OCI-LY1 (cell line): ENCODE results near the gene HDAC1.

Source experiments
- H2AFZ ChIP-seq: fragments of 200-600 bp; sonication (generic), shearing (Covaris generic); 2 replicates; pipeline ENCODE4 v1.6.0; 2014; ENCODE audit warnings: antibody characterized with exemption, mild to moderate bottlenecking, low read length
- H3F3A ChIP-seq: fragments of 200-600 bp; sonication (generic), shearing (Covaris generic); 2 replicates; pipeline ENCODE4 v1.6.0; 2014; ENCODE audit warnings: mild to moderate bottlenecking, antibody characterized with exemption, low read length, moderate library complexity; ENCODE audit not compliant: insufficient read depth
- H3K27ac ChIP-seq: fragments of 200-600 bp; sonication (generic); 2 replicates; pipeline ENCODE4 v1.5.1; 2014; ENCODE audit warnings: low read length, mixed run types, mild to moderate bottlenecking, low read depth; ENCODE audit not compliant: poor library complexity, severe bottlenecking
- H3K27me3 ChIP-seq: fragments of 200-600 bp; sonication (generic); 2 replicates; pipeline ENCODE4 v1.6.0; 2014; ENCODE audit warnings: antibody characterized with exemption, mild to moderate bottlenecking, low read length, moderate library complexity; ENCODE audit not compliant: insufficient read depth
- H3K36me3 ChIP-seq: fragments of 200-600 bp; sonication (generic); 2 replicates; pipeline ENCODE4 v1.6.1; 2014; ENCODE audit warnings: mild to moderate bottlenecking, antibody characterized with exemption, low read length, moderate library complexity, mixed read lengths; ENCODE audit not compliant: insufficient read depth
- H3K4me1 ChIP-seq: fragments of 200-600 bp; sonication (generic); 2 replicates; pipeline ENCODE4 v1.5.1; 2014; ENCODE audit warnings: mild to moderate bottlenecking, low read length, moderate library complexity; ENCODE audit not compliant: insufficient read depth, severe bottlenecking
- H3K4me2 ChIP-seq: fragments of 200-600 bp; sonication (generic), shearing (Covaris generic); 2 replicates; pipeline ENCODE4 v1.6.1; 2014; ENCODE audit warnings: low read length
- H3K4me3 ChIP-seq: fragments of 200-600 bp; sonication (generic); 2 replicates; pipeline ENCODE4 v1.5.1; 2014; ENCODE audit warnings: low read length, low read depth, mild to moderate bottlenecking, mixed read lengths; ENCODE audit not compliant: poor library complexity, severe bottlenecking
- H3K79me2 ChIP-seq: fragments of 200-600 bp; shearing (Covaris generic); 2 replicates; pipeline ENCODE4 v1.6.1; 2016; ENCODE audit warnings: mixed run types, low read length, mixed read lengths; ENCODE audit not compliant: insufficient read depth
- H3K9ac ChIP-seq: fragments of 200-600 bp; sonication (generic), shearing (Covaris generic); 2 replicates; pipeline ENCODE4 v1.6.1; 2014; ENCODE audit warnings: mild to moderate bottlenecking, low read length, mixed read lengths
- H3K9me2 ChIP-seq: fragments of 200-600 bp; sonication (generic), shearing (Covaris generic); 2 replicates; pipeline ENCODE4 v1.6.1; 2014; ENCODE audit warnings: low read depth, mild to moderate bottlenecking, low read length, mixed read lengths
- H3K9me3 ChIP-seq: fragments of 200-600 bp; shearing (Covaris generic); 2 replicates; pipeline ENCODE4 v1.6.1; 2014; ENCODE audit warnings: low read length, mixed read lengths
- H4K20me1 ChIP-seq: fragments of 200-600 bp; sonication (generic), shearing (Covaris generic); 2 replicates; pipeline ENCODE4 v1.6.0; 2016; ENCODE audit warnings: mild to moderate bottlenecking, low read length; ENCODE audit not compliant: insufficient read depth
- CTCF ChIP-seq: fragments of 200-600 bp; sonication (generic), shearing (Covaris generic); IDR thresholded peaks from 2 replicates; pipeline ENCODE4 v1.5.1; 2017; ENCODE audit warnings: mild to moderate bottlenecking, antibody characterized with exemption, low read length, moderate library complexity, mixed read lengths
- EZH2 ChIP-seq: fragments of 200-600 bp; sonication (generic), shearing (Covaris generic); IDR thresholded peaks from 2 replicates; pipeline ENCODE4 v1.8.0; 2017; ENCODE audit warnings: borderline replicate concordance, mixed run types, mild to moderate bottlenecking, antibody characterized with exemption, low read length, moderate library complexity, mixed read lengths

The HDAC1 gene

DNA sequence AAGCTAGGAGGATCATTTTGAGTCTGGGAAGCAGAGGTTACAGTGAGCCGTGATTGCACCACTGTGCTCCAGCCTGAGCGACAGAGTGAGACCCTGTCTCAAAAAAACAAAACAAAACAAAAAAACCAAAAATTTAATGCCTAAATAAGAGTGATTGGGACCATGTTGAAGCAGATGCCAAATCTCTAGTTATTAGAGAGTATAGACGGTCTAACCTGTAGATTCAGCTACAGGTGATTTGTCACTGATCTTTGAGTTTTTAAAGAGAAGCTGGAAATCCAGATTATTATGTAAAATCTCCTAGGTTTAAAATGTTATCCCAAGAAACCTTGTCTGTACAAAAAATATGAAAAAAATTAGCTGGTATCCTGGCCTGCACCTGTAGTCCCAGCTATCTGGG lies 11.5 kb downstream of the HDAC1 start:
- H3K4me3 ChIP-seq = no peak overlapping the region
- no peak overlapping the region for H2AFZ ChIP-seq
- no peak overlapping the region for H3K9ac ChIP-seq
- H3K27ac ChIP-seq = no peak overlapping the region
- no peaks in the 10 kb centered on the region; the same call in 1 of the 2 replicates for H3K9me3 ChIP-seq
- H3K4me2 ChIP-seq = no peak overlapping the region
- H3K9me2 ChIP-seq = no peaks in the 10 kb centered on the region
- H3K36me3 ChIP-seq = peaks cover 89% of the 10 kb centered on the region
- no peak for TF ChIP-seq CTCF
- no peak for TF ChIP-seq EZH2
- no peaks in the 10 kb centered on the region for H4K20me1 ChIP-seq
- H3K27me3 ChIP-seq = no peaks in the 10 kb centered on the region
- H3F3A ChIP-seq = peaks cover 3% of the 10 kb centered on the region; the same call in 1 of the 2 replicates
- H3K4me1 ChIP-seq = peaks cover 27% of the 10 kb centered on the region
- peaks cover 93% of the 10 kb centered on the region for H3K79me2 ChIP-seq

DNA sequence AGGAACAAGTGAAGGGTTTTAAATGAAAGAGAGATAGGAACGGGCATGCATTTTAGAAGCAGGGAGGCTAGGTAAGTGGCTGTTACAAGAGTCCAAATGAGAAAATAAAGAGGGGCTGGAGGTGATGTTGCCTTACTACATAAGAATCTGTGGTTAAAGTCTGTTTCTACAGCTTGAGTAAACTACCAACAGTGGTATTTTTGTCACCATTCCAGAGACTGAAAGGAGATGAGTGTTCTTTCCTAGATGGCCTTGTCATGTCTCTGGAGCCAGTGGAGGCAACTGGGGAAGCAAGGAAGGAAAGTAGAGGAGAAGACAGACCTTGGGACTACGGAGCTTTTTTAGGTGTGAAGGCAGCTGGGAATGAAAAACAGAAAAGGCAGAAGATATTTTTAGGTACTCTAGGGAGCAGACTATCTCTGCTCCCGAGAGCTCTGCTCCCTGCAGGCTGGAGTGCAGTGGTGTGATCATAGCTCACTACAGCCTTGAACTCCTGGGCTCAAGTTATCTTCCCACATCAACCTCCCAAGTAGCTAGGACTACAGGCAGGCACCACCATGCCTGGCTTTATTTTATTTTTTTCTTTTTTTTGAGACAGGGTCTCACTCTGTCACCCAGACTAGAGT lies 12.2 kb downstream of the HDAC1 start:
- Histone ChIP-seq H3K36me3 (peaks cover 86% of the 10 kb centered on the region), H3K9me2 (no peaks in the 10 kb centered on the region), H3K27ac (no peak overlapping the region), H3K4me2 (no peak overlapping the region), H3K9me3 (no peaks in the 10 kb centered on the region; the same call in 1 of the 2 replicates), H3K27me3 (no peaks in the 10 kb centered on the region), H3K4me3 (no peak overlapping the region), H3K79me2 (peaks cover 91% of the 10 kb centered on the region), H4K20me1 (no peaks in the 10 kb centered on the region), H2AFZ (no peak overlapping the region), H3K4me1 (peaks cover 32% of the 10 kb centered on the region), H3K9ac (no peak overlapping the region), H3F3A (peaks cover 3% of the 10 kb centered on the region; the same call in 1 of the 2 replicates)
- TF ChIP-seq CTCF (no peak), EZH2 (no peak)

GRCh38 chr1:32305310-32305709 lies 13.4 kb downstream of the HDAC1 start:
- Histone ChIP-seq H3K4me3 (no peak overlapping the region), H3K9me2 (no peaks in the 10 kb centered on the region), H3K9me3 (no peaks in the 10 kb centered on the region; the same call in 1 of the 2 replicates), H3K4me2 (no peak overlapping the region), H3F3A (peaks cover 3% of the 10 kb centered on the region; the same call in 1 of the 2 replicates), H2AFZ (no peak overlapping the region), H3K27ac (no peak overlapping the region), H3K79me2 (peaks cover 92% of the 10 kb centered on the region), H3K27me3 (no peaks in the 10 kb centered on the region), H4K20me1 (0 out of 2 replicates have a peak, but pooled peaks cover 3% of the 10 kb centered on the region), H3K36me3 (peaks cover 86% of the 10 kb centered on the region), H3K9ac (no peak overlapping the region), H3K4me1 (peaks cover 40% of the 10 kb centered on the region)
- TF ChIP-seq CTCF (no peak), EZH2 (no peak)
